ENCODE data around the gene ARID5B.

ARID5B gene

GRCh38 chr10:61890430-61890829 lies 11.1 kb upstream of the ARID5B start:
- peak; percentile 59 for DNase-seq

- DNase-seq, result no peak
Measured at GRCh38 chr10:61890881-61891409, 10.6 kb upstream of the ARID5B start.

- no peak for DNase-seq
Measured at GRCh38 chr10:61891906-61892585, 9.5 kb upstream of the ARID5B start.

GRCh38 chr10:61892961-61893360 lies 8.5 kb upstream of the ARID5B start:
- no peak for DNase-seq

GRCh38 chr10:61894133-61894532 lies 7.4 kb upstream of the ARID5B start:
- DNase-seq, result no peak

GRCh38 chr10:61895898-61896600 lies 5.5 kb upstream of the ARID5B start:
- no peak for DNase-seq

GRCh38 chr10:61896854-61897661 lies 4.4 kb upstream of the ARID5B start:
- peak; percentile 68 for DNase-seq

- DNase-seq, result peak; percentile 63
Measured at GRCh38 chr10:61897671-61898434, 3.6 kb upstream of the ARID5B start.

- no peak for DNase-seq
Measured at GRCh38 chr10:61898435-61898778, 3.1 kb upstream of the ARID5B start.

GRCh38 chr10:61899069-61899531 lies 2.4 kb upstream of the ARID5B start:
- peak; percentile 83 for DNase-seq

GRCh38 chr10:61899663-61899996 lies 1.9 kb upstream of the ARID5B start:
- no peak for DNase-seq

GRCh38 chr10:61899997-61900828 lies 1.3 kb upstream of the ARID5B start:
- DNase-seq, result peak; percentile 85

- no peak for DNase-seq
Measured at GRCh38 chr10:61901829-61902444, 438 bp downstream of the ARID5B start.

- DNase-seq, result peak; percentile 73
Measured at GRCh38 chr10:61902445-61903220, 1.1 kb downstream of the ARID5B start.

- DNase-seq, result peak; percentile 69
Measured at GRCh38 chr10:61903221-61903927, 1.9 kb downstream of the ARID5B start.

- DNase-seq, result peak; percentile 59
Measured at GRCh38 chr10:61903928-61904344, 2.4 kb downstream of the ARID5B start.

- DNase-seq, result peak; percentile 81
Measured at GRCh38 chr10:61904733-61905725, 3.5 kb downstream of the ARID5B start.

- DNase-seq, result no peak
Measured at GRCh38 chr10:61905837-61906561, 4.5 kb downstream of the ARID5B start.

Measured in fibroblast of skin of right quadriceps (primary cell).